DMS 273 (cell line): ENCODE measurements around the gene DBN1.
A peak's percentile ranks its signal among the peaks of the same experiment; 100 is the strongest.

ENCODE experiments used
- DNase-seq: peaks from one replicate; lab custom pipeline; 2025; ENCODE audit not compliant: unreplicated experiment; lab: John Stamatoyannopoulos, UW

Gene DBN1

GRCh38 chr5:177445052-177445916 is 28.1 kb downstream of the DBN1 start:
- no peak for DNase-seq

GRCh38 chr5:177444106-177445051 is 29.1 kb downstream of the DBN1 start:
- DNase-seq, result no peak

- DNase-seq, result no peak
Measured at GRCh38 chr5:177443144-177443983, 30.1 kb downstream of the DBN1 start.

DNA sequence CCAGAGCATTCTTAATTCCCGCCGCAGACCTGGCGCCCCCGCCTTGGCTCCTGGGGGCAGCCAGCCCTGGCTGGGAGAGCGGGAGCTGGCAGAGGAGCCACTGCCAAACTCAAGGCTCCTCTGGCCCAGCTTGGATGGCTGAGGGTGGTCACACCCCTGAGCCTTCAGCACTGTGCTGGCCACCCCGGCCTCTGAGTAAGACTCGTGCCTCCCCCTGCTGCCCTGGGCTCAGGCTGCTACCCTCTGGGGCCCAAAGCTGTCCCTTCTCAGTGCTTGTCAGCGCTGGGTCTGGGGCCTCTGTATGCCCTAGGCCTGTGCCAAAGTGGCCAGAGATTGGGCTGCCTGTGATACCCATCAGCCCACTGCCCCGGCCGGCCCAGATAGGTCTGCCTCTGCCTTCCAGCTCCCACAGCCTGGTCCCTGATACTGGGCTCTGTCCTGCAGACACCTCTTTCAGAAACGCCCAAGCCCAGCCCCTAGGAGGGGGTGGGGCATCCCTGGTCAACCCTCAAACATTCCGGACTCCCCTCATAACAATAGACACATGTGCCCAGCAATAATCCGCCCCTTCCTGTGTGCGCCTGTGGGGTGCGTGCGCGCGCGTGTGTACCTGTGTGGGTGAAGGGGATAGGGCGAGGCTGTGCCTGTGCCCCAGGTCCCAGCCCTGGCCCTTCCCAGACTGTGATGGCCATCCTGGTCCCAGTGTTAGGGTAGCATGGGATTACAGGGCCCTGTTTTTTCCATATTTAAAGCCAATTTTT is 31.2 kb downstream of the DBN1 start:
- no peak for DNase-seq

DNA sequence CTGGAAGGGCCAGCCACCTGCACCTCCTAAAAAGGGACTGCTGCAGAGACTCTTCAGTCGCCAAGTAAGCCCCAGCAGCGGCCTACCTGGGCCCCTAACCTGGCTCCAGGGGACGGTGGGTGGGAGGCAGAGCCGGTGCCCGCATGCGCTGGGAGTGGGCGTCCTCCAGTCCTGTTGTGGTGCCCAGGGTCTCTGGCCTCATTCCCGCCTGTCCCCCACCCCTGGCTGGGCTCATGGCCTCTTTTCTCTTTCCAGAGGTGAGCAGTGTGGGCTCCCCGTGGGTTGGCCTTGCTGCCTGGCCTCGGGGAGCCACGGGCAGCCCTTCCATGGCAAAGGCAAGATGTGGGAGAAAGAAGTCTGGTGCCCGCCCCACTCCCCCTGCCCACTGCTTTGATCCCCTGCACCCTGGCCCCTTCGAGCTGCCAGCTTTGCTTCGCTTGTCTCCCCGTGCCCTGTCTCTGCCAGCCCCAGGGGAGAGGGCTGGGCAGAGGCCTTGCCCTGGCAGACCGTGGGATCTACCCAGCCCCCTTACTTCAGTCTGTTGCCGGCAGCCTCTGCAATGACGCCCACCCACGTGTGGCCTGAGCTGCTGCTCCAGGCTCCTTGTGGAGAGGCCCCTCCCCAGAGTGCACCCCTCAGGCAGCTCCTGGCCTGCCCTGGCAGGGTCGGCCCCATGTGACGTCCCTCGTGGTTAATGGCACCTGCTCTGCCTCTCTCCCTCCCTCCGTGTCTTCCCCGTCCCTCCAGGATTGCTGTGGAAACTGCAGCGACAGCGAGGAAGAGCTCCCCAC is 32.2 kb downstream of the DBN1 start:
- DNase-seq, result no peak

GRCh38 chr5:177440211-177440989 is 33.0 kb downstream of the DBN1 start:
- DNase-seq, result peak; percentile 74

GRCh38 chr5:177439518-177440053 is 33.8 kb downstream of the DBN1 start:
- DNase-seq, result no peak

DNA sequence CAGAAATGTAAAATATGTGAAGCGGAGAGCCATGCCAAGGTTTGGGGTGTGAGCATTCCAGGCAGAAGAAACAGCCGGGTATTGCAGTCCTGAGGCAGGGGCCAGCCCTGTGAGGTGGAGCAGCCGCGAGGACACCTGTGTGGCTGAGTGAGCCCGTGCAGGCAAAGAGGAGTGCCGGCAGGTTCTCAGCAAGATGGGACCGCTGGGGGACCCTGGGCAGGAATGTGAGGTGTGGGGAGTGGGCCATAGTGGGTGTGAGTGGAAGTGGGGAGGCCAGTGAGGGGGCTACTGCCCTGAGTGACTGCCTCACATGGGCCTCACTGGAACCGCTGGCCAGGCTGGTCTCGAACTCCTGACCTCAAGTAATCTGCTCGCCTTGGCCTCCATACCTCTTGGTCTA is 35.0 kb downstream of the DBN1 start:
- DNase-seq, result no peak

- DNase-seq, result no peak
Measured at GRCh38 chr5:177437623-177438022, 35.8 kb downstream of the DBN1 start.

DNA sequence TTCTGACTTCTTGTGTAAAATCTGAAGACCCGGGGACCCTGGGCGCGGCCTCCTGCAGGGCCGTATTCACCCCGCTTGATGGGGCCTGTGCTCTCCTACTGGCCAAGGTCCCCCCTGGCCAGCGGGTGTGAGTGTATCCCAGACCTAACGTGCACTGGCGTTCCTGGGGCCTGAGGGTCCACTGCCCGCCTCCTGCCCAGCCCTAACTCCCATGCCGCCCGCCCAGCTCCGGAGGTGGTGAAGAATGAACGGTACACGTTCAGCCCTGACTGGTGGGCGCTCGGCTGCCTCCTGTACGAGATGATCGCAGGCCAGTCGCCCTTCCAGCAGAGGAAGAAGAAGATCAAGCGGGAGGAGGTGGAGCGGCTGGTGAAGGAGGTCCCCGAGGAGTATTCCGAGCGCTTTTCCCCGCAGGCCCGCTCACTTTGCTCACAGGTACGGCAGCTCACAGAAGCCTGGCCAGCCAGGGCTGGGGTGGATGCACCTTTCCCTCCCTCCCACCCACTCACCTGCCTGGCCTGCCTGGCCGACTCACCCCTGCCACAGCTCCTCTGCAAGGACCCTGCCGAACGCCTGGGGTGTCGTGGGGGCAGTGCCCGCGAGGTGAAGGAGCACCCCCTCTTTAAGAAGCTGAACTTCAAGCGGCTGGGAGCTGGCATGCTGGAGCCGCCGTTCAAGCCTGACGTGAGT is 37.4 kb downstream of the DBN1 start:
- DNase-seq, result no peak

GRCh38 chr5:177434942-177435738 is 38.3 kb downstream of the DBN1 start:
- no peak for DNase-seq

DNA sequence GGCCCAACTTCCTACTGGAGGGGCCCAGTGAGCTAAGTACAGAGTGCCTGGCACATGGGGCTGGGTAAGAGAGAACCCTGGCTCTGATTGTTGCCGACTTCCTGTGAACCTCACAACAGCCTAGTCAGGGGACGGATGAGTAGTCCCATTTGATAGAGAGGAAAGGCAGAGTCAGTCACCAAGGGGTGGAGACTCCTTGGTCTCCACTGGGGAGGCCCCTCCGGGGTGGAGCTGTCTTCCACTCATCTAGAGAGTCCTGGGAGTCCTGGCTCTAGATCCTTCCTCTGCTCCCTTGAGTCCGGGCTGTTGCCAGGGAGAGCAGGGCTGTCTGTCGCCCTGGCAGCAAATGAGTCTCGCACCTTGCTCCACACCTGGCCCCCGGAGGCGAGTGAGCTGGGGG is 39.0 kb downstream of the DBN1 start:
- DNase-seq, result no peak

- no peak for DNase-seq
Measured at GRCh38 chr5:177433658-177434217, 39.7 kb downstream of the DBN1 start.

GRCh38 chr5:177432839-177433657 is 40.4 kb downstream of the DBN1 start:
- DNase-seq, result no peak

DNA sequence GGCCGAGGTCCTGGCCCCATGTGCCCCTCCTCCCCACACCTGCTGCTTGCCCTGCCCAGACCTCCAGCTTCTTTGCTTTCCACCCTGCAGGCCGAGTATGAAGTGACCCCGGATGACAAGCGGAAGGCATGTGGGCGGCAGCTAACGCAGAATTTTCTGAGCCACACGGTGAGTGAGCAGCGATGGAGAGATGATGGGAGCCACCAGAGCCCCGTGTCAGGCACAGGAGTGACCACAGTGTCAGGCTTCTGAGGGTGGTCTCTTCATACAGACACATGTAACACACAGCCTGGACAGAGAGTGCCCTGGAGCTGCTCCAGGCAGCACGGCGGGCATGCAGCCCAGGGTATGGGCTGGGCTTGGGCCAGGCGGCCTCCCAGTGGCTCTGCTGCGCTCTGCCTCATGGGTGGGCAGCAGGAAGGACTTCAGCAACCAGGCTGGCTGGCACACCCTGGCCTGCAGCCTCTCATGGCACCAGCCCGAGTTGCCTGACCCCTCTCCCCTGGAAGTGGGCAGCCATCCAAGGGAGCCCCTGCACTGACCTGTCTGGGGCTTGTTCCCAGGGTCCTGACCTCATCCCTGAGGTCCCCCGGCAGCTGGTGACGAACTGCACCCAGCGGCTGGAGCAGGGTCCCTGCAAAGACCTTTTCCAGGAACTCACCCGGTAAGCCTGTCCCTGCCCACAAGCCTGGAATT is 41.1 kb downstream of the DBN1 start:
- DNase-seq, result no peak
